Measurements from ENCODE around the gene TXNRD2. TPM values are rescaled to one million over a fixed set of nuclear protein-coding genes. Genes with fewer than 3 reads are reported as not detected.

Gene TXNRD2
- total RNA-seq, 1 experiment from 2014 or later: 23.0 TPM

- Histone ChIP-seq H2AFZ (ENCODE audit: low read length) (no peak overlapping the region), H3K36me3 (ENCODE audit: low read depth, low read length) (no peaks in the 10 kb centered on the region), H3K9ac (ENCODE audit: low read length) (no peak overlapping the region), H3K4me1 (ENCODE audit: insufficient read depth, low read length) (no peaks in the 10 kb centered on the region), H3K27me3 (ENCODE audit: low read length) (no peaks in the 10 kb centered on the region), H3K9me3 (ENCODE audit: low read length) (no peaks in the 10 kb centered on the region), H3K4me3 (ENCODE audit: low read length) (no peak overlapping the region), H3K4me2 (ENCODE audit: low read length) (no peak overlapping the region), H3F3A (ENCODE audit: low read length, unreplicated experiment) (no peaks in the 10 kb centered on the region), H3K79me2 (ENCODE audit: low read length) (no peaks in the 10 kb centered on the region), H3K9me2 (replicated peaks; ENCODE audit: low read length) (no peaks in the 10 kb centered on the region), H4K20me1 (ENCODE audit: low read length) (no peaks in the 10 kb centered on the region), H3K27ac (ENCODE audit: low read length) (no peak overlapping the region)
- ChIA-PET CTCF (no interaction called here), POLR2A (ENCODE audit: unreplicated experiment) (no interaction called here)
- BruUV-seq (replicated peaks): no TSS peak
- TF ChIP-seq EZH2phosphoT487 (IDR thresholded peaks at IDR 0.05; ENCODE audit: borderline replicate concordance, low read length): no peak
- no peak for TF ChIP-seq EZH2 (IDR thresholded peaks at IDR 0.05; ENCODE audit: low read length, unreplicated experiment)
- no peak for TF ChIP-seq CTCF (conservative IDR thresholded peaks at IDR 0.05; ENCODE audit: low read depth, low read length)
- intact Hi-C loops (cut with micrococcal nuclease): no loop called here
- DNase-seq (no peak), ATAC-seq (no peak)
These were observed 115.6 kb downstream of the TXNRD2 start for GRCh38 chr22:19825904-19826618.

Small RNA genes lying within 50 kb of the gene (microRNA-seq; reads per million reads assigned to microRNA genes)
- not detected for gene MIR4761 (ENCODE audit: unreplicated experiment)

Other genes starting within 250 kb of the TXNRD2 start
- 26.3 and 27.5 TPM in 2 replicates for gene SEPTIN5, start 227.3 kb downstream of the TXNRD2 start, total RNA-seq (2014; rRNA removed)
- 0.80 and 5.9 TPM in 2 replicates for gene GP1BB, start 218.3 kb downstream of the TXNRD2 start, total RNA-seq (2014; rRNA removed)
- 15.9 and 18.6 TPM in 2 replicates for gene TBX1, start 181.0 kb downstream of the TXNRD2 start, total RNA-seq (2014; rRNA removed)
- gene GNB1L, start 86.9 kb downstream of the TXNRD2 start, total RNA-seq (2014; rRNA removed): 27.0 and 28.8 TPM in 2 replicates
- gene RTL10, start 86.9 kb downstream of the TXNRD2 start, total RNA-seq (2014; rRNA removed): 7.8 and 12.2 TPM in 2 replicates
- gene COMT, start within 50 bp of the TXNRD2 start, total RNA-seq (2014; rRNA removed): 204 and 205 TPM in 2 replicates
- 19.7 and 20.0 TPM in 2 replicates for gene ARVCF, start 75.0 kb upstream of the TXNRD2 start, total RNA-seq (2014; rRNA removed)
- 23.5 and 33.7 TPM in 2 replicates for gene TANGO2, start 79.3 kb upstream of the TXNRD2 start, total RNA-seq (2014; rRNA removed)
- gene DGCR8, start 138.4 kb upstream of the TXNRD2 start, total RNA-seq (2014; rRNA removed): 41.7 and 43.6 TPM in 2 replicates
- gene RANBP1, start 174.3 kb upstream of the TXNRD2 start, total RNA-seq (2014; rRNA removed): 356 and 411 TPM in 2 replicates
- 58.9 and 62.1 TPM in 2 replicates for gene TRMT2A, start 175.4 kb upstream of the TXNRD2 start, total RNA-seq (2014; rRNA removed)
- gene ZDHHC8, start 190.0 kb upstream of the TXNRD2 start, total RNA-seq (2014; rRNA removed): 24.6 and 26.8 TPM in 2 replicates
- not detected in 2 replicates for gene CCDC188, start 209.2 kb upstream of the TXNRD2 start, total RNA-seq (2014; rRNA removed)

Measured in PC-3 (cell line).